Activated CD8-positive, alpha-beta memory T cell treated with anti-CD3 and anti-CD28 coated beads for 48 hours (primary cell): ENCODE measurements around the gene SSBP4.
A peak's percentile ranks its signal among the peaks of the same experiment; 100 is the strongest.
"Not testable (repeated sequence)": the region's sequence is repeated elsewhere in the genome, so short reads cannot be mapped to it uniquely, and the experiment has no call there.

Experiments
- DNase-seq, 3 experiments: peaks; one replicate each; pipeline ENCODE4 v3.0.0-alpha.2; 2020; ENCODE audit warnings: low read depth in 2 of 3, low spot score in 2 of 3

Gene SSBP4

GRCh38 chr19:18392926-18393325 lies 26.3 kb upstream of the SSBP4 start:
- DNase-seq = no peak

GRCh38 chr19:18393836-18394235 lies 25.4 kb upstream of the SSBP4 start:
- no peak for DNase-seq

GRCh38 chr19:18396471-18397241 lies 22.5 kb upstream of the SSBP4 start:
- no peak for DNase-seq

- no peak for DNase-seq
Measured at GRCh38 chr19:18397242-18398202, 21.7 kb upstream of the SSBP4 start, which contains the start of gene LRRC25. LRRC25 (minus strand) TSS chr19:18397622; CDS start chr19:18396963, 659 bp downstream.

GRCh38 chr19:18399008-18399407 lies 20.2 kb upstream of the SSBP4 start:
- DNase-seq = no peak

- no peak for DNase-seq
Measured at GRCh38 chr19:18401580-18402112, 17.6 kb upstream of the SSBP4 start.

GRCh38 chr19:18402455-18403248 lies 16.5 kb upstream of the SSBP4 start:
- not testable (repeated sequence) for DNase-seq

GRCh38 chr19:18405754-18406153 lies 13.4 kb upstream of the SSBP4 start:
- not testable (repeated sequence) for DNase-seq

- no peak for DNase-seq
Measured at GRCh38 chr19:18406749-18407148, 12.4 kb upstream of the SSBP4 start.

GRCh38 chr19:18408053-18408476 lies 11.1 kb upstream of the SSBP4 start:
- DNase-seq = no peak

GRCh38 chr19:18412610-18413239 lies 6.5 kb upstream of the SSBP4 start:
- no peak for DNase-seq

GRCh38 chr19:18414504-18415177 lies 4.6 kb upstream of the SSBP4 start:
- DNase-seq = no peak

- DNase-seq = no peak
Measured at GRCh38 chr19:18415178-18415867, 3.9 kb upstream of the SSBP4 start.

- DNase-seq = peak in 1 of 3 experiments; percentile 30
Measured at GRCh38 chr19:18416778-18417249, 2.4 kb upstream of the SSBP4 start.

- no peak for DNase-seq
Measured at GRCh38 chr19:18417250-18418028, 1.8 kb upstream of the SSBP4 start.

GRCh38 chr19:18418029-18418482 lies 1.1 kb upstream of the SSBP4 start:
- no peak for DNase-seq

GRCh38 chr19:18418483-18419194 lies 559 bp upstream of the SSBP4 start:
- no peak for DNase-seq
